Heart right ventricle (tissue), 16 donors: ENCODE results near the gene PRR19. TPM values are rescaled to one million over a fixed set of nuclear protein-coding genes. Genes with fewer than 3 reads are reported as not detected.

ENCODE experiments used
- ATAC-seq, 8 donors: fragments of 200-7000 bp; cut with Tn5 transposase; one replicate each; pipeline ENCODE4 v1.9.1; 2020; ENCODE audit warnings: mild to moderate bottlenecking in 8 of 8, moderate library complexity in 8 of 8, moderate number of reproducible peaks in 1 of 8
- DNase-seq, 2 donors: peaks; one replicate each; pipeline ENCODE4 v3.0.0-alpha.2; 2020
- H3K27ac ChIP-seq, 10 donors: fragments of 200-600 bp; sonication (generic) in 2 of 10; one replicate each; pipeline versions ENCODE4 v1.5.0 to v1.8.0; 2020 to 2022; ENCODE audit warnings: mild to moderate bottlenecking in 3 of 10
- H3K27me3 ChIP-seq, 7 donors: fragments of 200-600 bp; one replicate each; pipeline ENCODE4 v1.8.0; 2021 to 2022; ENCODE audit warnings: mild to moderate bottlenecking in 2 of 7
- H3K36me3 ChIP-seq, 9 donors: fragments of 200-600 bp; sonication (generic) in 1 of 9; one replicate each; pipeline versions ENCODE4 v1.5.0 to v1.8.0; 2020 to 2022; ENCODE audit warnings: mild to moderate bottlenecking in 2 of 9
- H3K4me1 ChIP-seq, 9 donors: fragments of 200-600 bp; sonication (generic) in 1 of 9; one replicate each; pipeline versions ENCODE4 v1.5.0 to v1.8.0; 2020 to 2022; ENCODE audit warnings: mild to moderate bottlenecking in 4 of 9
- H3K4me3 ChIP-seq, 10 donors: fragments of 200-600 bp; sonication (generic) in 2 of 10; one replicate each; pipeline versions ENCODE4 v1.5.0 to v1.8.0; 2020 to 2022; ENCODE audit warnings: mild to moderate bottlenecking in 7 of 10, moderate library complexity in 2 of 10
- H3K9me3 ChIP-seq, 11 donors: fragments of 200-600 bp in 10 of 11; sonication (generic) in 2 of 11; one replicate each; pipeline versions ENCODE4 v1.5.0 to v1.8.0; 2013 to 2022; ENCODE audit warnings: mild to moderate bottlenecking in 2 of 11, control low read depth in 1 of 11, moderate library complexity in 1 of 11
- WGBS, 2 donors: extraction: QIAGEN DNeasy Blood & Tissue Kit; methylation state at CpG; one replicate each; pipeline ENCODE4 v1.1.7; 2013; ENCODE audit warnings: inconsistent platforms in 1 of 2; 5-methylcytosine and 5-hydroxymethylcytosine counted together
- intact Hi-C, 10 donors: fragments of 100-400 bp; cut with DNase I; formaldehyde crosslinking; loops; one replicate each; pipeline versions ENCODE4 v1.11.1 to v1.14.2; 2022
- polyA plus RNA-seq, 2 donors: library from polyadenylated mRNA; stranded (reverse); fragments of 200-250 nt; gene quantifications; one replicate each; pipeline ENCODE4 v1.2.3, GENCODE V29; 2013
- total RNA-seq, 10 donors: library from RNA; stranded (reverse); fragmentation: NEBNext Ultra II Directional in 3 of 10; extraction: Animal tissue kit (Norgen Biotek cat#: 25700) in 3 of 10; gene quantifications; one replicate each; pipeline versions ENCODE4 v1.2.1 to v1.2.4, GENCODE V29; 2021 to 2023
- TF ChIP-seq, protein P1 (sequence below), 9 donors: fragments of 200-600 bp; sonication (generic) in 2 of 9; IDR thresholded peaks; one replicate each; pipeline versions ENCODE4 v1.5.0 to v1.8.0; 2021 to 2022; ENCODE audit warnings: antibody characterized with exemption in 9 of 9, mild to moderate bottlenecking in 5 of 9, moderate library complexity in 1 of 9
- donor health status: Arrhythmogenic right ventricular cardiomyopathy.
- donor health status: ischemic (EF 13 %, LVEDD 7.1; RV severe dilation, severe dysfunction).
- donor health status: healthy with polysubstance abuse.
- donor health status: DM: no; HTN: yes; CAD: no.
- donor health status: DM: no; HTN: no; CAD: no.
- donor health status: ischemic (EF 25% LVEDD 6.9; RV normal size, moderate dysfunction).
- donor health status: ischemic (EF 25% LVEDD 5.7; RV mildly dilated, moderate dysfunction).
- donor health status: healthy.
- donor health status: DM: yes; HTN: yes; CAD: no.
- donor health status: Ischemic cardiomyopathy.
- donor health status: ischemic (EF 35%, LVEDD 5.7; RV mildly dilated, moderate dysfunction).
- donor health status: nonischemic (EF 11% LVEDD 7.7; RV severe dilation, severe dysfunction).
- donor health status: DM: yes; HTN: yes; CAD: no.
- donor health status: PGD.
- donor health status: ischemic (EF 29% LVEDD 5.4; RV normal size, mild dysfunction).
- donor health status: nonischemic (EF 23%, LVEDD 6.1; RV moderate dilation, normal function).

PRR19 gene
- total and polyA plus RNA-seq, 12 donors = 0.16 to 0.21 (median 0.18) TPM; not detected in 7

- intact Hi-C loops = loop anchor here in 5 of 10 donors (1.0 to 2.0 kb wide), 3 partner anchors 14 to 15 kb away; partner anchors contain the start of gene ERF (in 4 of the 5)
- Histone ChIP-seq H3K36me3 (peaks cover 0 to 26% (median 19%) of the 10 kb centered on the region in 9 donors), H3K27me3 (no peaks in the 10 kb centered on the region), H3K27ac (peak within 1 kb of the TSS; percentile 90 to 99 (median 98)), H3K4me3 (peak within 1 kb of the TSS; percentile 38 to 83 (median 66)), H3K4me1 (peaks cover 18 to 39% (median 29%) of the 10 kb centered on the region in 9 donors), H3K9me3 (no peaks in the 10 kb centered on the region)
- TF ChIP-seq, protein P1, sequence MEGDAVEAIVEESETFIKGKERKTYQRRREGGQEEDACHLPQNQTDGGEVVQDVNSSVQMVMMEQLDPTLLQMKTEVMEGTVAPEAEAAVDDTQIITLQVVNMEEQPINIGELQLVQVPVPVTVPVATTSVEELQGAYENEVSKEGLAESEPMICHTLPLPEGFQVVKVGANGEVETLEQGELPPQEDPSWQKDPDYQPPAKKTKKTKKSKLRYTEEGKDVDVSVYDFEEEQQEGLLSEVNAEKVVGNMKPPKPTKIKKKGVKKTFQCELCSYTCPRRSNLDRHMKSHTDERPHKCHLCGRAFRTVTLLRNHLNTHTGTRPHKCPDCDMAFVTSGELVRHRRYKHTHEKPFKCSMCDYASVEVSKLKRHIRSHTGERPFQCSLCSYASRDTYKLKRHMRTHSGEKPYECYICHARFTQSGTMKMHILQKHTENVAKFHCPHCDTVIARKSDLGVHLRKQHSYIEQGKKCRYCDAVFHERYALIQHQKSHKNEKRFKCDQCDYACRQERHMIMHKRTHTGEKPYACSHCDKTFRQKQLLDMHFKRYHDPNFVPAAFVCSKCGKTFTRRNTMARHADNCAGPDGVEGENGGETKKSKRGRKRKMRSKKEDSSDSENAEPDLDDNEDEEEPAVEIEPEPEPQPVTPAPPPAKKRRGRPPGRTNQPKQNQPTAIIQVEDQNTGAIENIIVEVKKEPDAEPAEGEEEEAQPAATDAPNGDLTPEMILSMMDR (IDR thresholded peaks at IDR 0.05) = no peak
- WGBS, 2 donors = 0 to 1% methylated on average over 51 to 52 of the region's 52 CpGs
- ATAC-seq (peak; percentile 84 to 93 (median 88)), DNase-seq (peak; percentile 99 to 100)
Measured at GRCh38 chr19:42268704-42269477, 33.0 kb upstream of the PRR19 start, which contains the start of gene CIC. CIC (plus strand) TSS chr19:42269252; CDS start chr19:42271784, 2,532 bp downstream.

GRCh38 chr19:42269478-42270345 lies 32.2 kb upstream of the PRR19 start:
- H3K4me1 ChIP-seq = peaks cover 18 to 41% (median 33%) of the 10 kb centered on the region in 9 donors
- DNase-seq (no peak), ATAC-seq (no peak)
- no peaks in the 10 kb centered on the region for H3K27me3 ChIP-seq
- WGBS, 2 donors = 27 to 28% methylated on average over 9 to 10 of the region's 10 CpGs
- intact Hi-C loops = loop anchor here in 4 of 10 donors (1.0 to 2.0 kb wide), 2 partner anchors 15 kb away; partner anchors contain the start of gene ERF (in 3 of the 4)
- peaks cover 0 to 34% (median 27%) of the 10 kb centered on the region in 9 donors for H3K36me3 ChIP-seq
- H3K9me3 ChIP-seq = no peaks in the 10 kb centered on the region
- peak overlapping the region; percentile 38 to 66 (median 60) for H3K4me3 ChIP-seq
- H3K27ac ChIP-seq = peak overlapping the region; percentile 70 to 99 (median 87)
- TF ChIP-seq, protein P1 (IDR thresholded peaks at IDR 0.05) = no peak

DNA sequence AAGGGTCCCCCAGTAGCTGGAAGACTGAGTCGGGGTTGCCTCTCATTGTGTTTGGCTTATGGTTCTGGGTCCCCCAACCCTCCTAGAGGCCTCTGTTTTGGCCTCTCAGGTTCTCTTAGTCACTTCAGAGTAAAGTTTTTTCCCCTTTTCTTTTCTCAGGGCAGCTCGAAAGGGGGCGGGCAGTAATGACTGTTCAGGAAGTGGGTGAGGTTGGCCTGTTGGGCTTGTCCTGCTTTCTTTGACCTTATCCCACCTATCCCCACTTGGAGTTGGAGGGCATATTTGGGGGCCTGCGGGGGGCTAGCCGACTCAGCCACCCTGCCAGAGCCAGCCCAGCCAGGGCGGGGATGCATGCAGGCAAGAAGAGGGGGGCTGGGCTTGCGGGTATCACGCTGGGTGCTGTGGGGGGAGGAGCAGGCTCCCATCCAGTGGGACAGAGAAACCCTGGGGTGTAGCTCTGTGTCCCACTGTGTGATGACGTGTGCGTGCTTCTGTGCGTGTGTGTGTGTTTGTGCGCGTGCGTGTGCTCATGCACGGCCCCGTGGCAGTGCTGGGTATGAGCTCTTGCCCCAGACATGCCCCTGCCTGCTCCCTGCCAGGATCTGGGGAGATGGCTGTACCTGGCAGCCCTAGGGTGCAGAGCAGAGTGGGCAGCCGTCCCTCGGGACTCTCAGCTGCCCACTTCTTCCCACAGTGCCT lies 31.4 kb upstream of the PRR19 start:
- Histone ChIP-seq H3K27me3 (no peaks in the 10 kb centered on the region), H3K36me3 (peaks cover 0 to 42% (median 27%) of the 10 kb centered on the region in 9 donors), H3K4me3 (peak overlapping the region; percentile 38 to 66 (median 60)), H3K4me1 (peaks cover 24 to 49% (median 40%) of the 10 kb centered on the region in 9 donors), H3K27ac (peak overlapping the region; percentile 70 to 99 (median 87)), H3K9me3 (no peaks in the 10 kb centered on the region)
- peak in 1 of 8 donors; percentile 8 for ATAC-seq
- TF ChIP-seq, protein P1 (IDR thresholded peaks at IDR 0.05) = no peak
- DNase-seq = peak in 1 of 2 donors; percentile 50
- 11 to 23% methylated on average over 18 of the region's 18 CpGs for whole genome bisulfite sequencing, 2 donors
- intact Hi-C loops = no loop called here
